Measurements from ENCODE around the gene RBM22.

The RBM22 gene

DNA sequence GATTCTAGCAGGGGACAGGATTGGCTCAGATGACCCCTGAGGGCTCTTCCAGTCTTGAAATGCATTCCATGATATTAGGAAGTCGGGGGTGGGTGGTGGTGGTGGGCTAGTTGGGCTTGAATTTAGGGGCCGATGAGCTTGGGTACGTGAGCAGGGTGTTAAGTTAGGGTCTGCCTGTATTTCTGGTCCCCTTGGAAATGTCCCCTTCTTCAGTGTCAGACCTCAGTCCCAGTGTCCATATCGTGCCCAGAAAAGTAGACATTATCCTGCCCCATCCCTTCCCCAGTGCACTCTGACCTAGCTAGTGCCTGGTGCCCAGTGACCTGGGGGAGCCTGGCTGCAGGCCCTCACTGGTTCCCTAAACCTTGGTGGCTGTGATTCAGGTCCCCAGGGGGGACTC, 42.7 kb downstream of the RBM22 start:
- DNase-seq (ENCODE audit: low spot score): no peak
- TF ChIP-seq, protein P1, sequence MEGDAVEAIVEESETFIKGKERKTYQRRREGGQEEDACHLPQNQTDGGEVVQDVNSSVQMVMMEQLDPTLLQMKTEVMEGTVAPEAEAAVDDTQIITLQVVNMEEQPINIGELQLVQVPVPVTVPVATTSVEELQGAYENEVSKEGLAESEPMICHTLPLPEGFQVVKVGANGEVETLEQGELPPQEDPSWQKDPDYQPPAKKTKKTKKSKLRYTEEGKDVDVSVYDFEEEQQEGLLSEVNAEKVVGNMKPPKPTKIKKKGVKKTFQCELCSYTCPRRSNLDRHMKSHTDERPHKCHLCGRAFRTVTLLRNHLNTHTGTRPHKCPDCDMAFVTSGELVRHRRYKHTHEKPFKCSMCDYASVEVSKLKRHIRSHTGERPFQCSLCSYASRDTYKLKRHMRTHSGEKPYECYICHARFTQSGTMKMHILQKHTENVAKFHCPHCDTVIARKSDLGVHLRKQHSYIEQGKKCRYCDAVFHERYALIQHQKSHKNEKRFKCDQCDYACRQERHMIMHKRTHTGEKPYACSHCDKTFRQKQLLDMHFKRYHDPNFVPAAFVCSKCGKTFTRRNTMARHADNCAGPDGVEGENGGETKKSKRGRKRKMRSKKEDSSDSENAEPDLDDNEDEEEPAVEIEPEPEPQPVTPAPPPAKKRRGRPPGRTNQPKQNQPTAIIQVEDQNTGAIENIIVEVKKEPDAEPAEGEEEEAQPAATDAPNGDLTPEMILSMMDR (IDR thresholded peaks at IDR 0.05; ENCODE audit: extremely low read depth, missing control alignments): no peak

DNA sequence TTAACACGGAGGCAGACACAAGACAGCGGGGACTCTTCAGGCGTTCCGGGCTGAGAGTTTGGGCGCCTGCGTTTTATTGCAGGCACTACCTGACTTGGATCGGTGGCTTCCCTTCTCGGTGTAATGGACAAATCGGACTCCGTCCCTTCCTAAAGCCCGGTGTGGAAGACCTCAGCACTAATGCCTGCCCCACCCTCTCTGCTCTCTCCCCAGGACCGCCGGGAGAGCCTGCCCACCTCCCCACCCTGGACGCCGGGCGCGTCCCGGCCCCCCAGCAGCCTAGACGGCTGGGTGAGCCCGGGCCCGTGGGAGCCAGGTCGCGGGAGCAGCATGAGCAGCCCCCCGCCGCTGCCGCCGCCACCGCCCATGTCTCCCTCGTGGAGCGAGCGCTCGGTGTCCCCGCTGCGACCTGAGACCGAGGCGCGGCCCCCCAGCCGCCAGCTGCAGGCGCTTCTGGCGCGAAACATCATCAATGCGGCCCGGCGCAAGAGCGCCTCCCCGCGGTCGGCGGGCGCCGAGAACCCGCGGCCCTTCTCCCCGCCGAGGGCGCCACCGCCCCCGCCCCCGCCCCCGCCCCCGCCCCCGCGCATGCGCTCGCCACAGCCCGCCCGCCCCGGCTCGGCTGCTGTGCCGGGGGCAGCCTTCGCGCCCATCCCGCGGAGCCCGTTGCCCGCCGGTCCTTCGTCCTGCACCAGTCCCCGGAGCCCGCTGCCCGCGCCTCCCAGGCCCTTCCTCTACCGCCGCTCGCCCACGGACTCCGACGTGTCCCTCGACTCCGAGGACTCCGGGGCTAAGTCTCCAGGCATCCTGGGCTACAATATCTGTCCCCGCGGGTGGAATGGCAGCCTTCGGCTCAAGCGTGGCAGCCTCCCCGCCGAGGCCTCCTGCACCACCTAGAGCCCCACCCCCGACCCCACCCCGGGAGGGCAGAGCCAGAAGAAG, 44.4 kb downstream of the RBM22 start:
- peak; percentile 97 for DNase-seq (ENCODE audit: low spot score)

DNA sequence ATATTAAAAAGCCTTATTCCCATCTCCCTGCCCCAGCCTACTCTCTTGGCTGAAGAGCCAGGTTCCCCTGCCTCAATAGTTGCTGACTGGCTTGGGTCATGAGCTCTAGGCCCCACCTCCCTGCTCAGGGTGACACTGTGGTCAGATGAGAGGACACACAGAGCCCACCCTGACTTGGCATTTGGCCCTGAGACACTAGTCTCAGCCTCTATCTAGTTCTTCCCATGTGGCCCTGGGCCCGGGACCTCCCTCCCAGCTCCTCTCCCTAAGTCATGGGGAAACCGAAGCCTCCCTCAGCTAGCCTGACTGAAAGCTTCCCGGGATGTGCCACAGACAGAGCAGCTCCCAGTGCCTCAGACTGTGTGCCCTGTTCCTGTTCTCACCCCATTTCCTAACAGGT, 45.6 kb downstream of the RBM22 start:
- DNase-seq (ENCODE audit: low spot score): no peak
- TF ChIP-seq, protein P1 (IDR thresholded peaks at IDR 0.05; ENCODE audit: extremely low read depth, missing control alignments): no peak

More for the DNA sequence above, 44.4 kb downstream of the RBM22 start:
- TF ChIP-seq, protein P1 (IDR thresholded peaks at IDR 0.05; ENCODE audit: extremely low read depth, missing control alignments): peak; percentile 68

DNA sequence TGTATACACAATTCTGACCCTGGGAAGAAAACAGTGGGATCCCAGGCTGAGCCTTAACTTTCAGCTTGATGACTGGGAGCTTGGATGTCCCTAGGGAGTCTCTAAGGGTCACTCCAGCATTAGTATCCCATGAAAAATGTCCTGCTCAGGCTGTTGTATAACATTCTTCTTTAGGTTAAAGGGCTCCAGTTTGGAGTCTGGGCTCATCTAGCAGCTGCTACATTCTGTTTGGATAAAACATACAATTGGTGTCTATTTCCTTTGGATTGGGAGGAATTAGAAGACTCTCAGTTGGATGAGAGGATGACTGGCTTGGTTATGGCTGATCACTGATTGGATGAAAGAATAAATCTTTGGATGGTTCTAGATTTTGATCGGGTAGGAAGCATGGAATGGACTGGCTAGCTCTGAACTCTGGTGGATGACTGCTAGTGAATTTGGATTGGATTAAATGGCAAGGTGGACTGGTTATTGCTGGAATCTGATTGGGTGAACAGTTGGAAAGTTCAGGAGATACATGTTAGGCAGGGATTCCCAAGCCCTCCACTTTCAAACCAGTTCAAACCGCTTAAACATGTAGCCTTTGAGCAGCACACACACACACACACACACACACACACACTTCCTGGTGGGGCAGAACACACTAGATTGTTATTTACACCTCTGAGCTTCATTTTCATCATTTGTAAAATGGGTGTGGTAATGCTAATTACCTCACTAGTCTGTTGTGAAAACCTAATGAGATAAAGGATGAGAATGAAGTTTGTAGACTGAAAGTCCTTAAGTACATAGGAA, 46.9 kb downstream of the RBM22 start:
- TF ChIP-seq, protein P1 (IDR thresholded peaks at IDR 0.05; ENCODE audit: extremely low read depth, missing control alignments): no peak
- no peak for DNase-seq (ENCODE audit: low spot score)

DNA sequence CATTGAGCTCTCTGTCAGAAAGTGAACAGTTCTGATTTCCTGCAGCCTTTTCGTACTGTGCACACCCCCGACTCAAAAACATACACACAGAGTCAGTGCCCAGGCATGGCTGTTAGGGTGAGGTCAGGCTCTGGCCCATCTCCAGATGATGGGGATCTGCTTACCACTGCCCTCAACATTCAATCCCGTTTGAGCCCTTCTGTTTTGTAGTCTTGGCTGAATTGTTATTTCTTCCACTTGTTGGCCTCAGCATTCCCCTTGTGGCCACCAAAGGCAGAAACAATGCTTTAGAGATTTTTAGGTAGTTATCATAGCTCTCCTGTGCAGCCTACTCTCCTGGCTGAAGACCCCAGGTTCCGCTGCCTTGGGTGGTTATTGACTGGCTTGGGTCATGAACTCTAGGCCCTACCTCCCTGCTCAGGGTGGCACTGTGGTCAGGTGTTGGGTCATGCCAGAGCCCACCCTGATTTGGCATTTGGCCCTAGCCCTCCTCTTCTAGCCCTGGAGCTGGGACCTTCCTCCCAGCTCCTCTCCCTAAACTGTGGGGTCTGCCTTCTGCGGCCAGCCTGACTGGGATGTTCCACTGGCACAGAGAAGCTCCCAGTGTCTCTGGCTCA, 47.6 kb downstream of the RBM22 start:
- no peak for DNase-seq (ENCODE audit: low spot score)
- TF ChIP-seq, protein P1 (IDR thresholded peaks at IDR 0.05; ENCODE audit: extremely low read depth, missing control alignments): no peak

DNA sequence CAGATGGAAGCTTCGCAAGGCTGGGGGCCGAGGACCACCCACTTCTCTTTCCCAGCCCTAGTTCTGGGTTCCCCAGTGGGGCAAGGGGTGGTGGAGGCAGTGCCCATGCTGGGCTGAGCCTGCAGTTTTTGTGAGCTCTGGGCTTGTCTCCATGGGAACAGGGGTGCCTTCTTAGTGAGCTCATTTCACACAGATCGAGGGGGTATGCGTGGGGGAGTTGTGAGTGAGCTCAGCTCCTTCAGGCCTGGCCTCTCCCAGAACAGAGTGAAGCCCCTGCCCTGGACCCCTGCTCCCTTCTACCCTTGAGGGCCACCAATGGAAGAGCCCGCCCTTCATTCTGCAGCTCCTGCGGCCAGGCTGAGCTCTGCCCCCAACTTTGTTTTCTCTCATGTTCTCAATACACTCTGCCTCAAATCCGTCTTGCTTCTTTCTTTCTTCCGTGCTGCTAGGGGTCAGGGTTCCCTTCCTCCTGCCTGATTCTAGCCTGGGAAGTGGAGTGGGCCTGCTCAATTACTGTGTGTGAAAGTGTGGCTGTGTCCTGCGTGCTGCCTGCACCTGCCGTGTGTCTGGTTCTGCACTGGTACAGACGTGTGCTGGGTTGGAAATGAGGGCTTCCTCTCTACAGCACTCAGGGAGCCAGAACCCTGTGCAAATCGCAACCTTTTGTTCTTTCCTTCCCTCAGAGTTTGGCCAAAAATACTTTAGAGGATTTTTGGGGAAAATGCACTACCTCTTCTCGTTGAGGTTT, 48.8 kb downstream of the RBM22 start:
- TF ChIP-seq, protein P1 (IDR thresholded peaks at IDR 0.05; ENCODE audit: extremely low read depth, missing control alignments): no peak
- DNase-seq (ENCODE audit: low spot score): no peak
